Stimulated activated effector memory CD8-positive, alpha-beta T cell treated with anti-CD3 and anti-CD28 coated beads, Interleukin-12 subunit alpha, Interleukin-12 subunit beta, amount 100 ng/mL, for 72 hours (primary cell): ENCODE data around the gene ROS1.

ENCODE experiments used
- ATAC-seq: fragments of 150-1000 bp; cut with Tn5 transposase; 2 replicates; pipeline ENCODE4 v1.10.0; 2021
- DNase-seq, 2 donors: peaks; one replicate each; pipeline ENCODE4 v3.0.0; 2021 to 2022; ENCODE audit warnings: low spot score in 2 of 2
- H3K27ac Mint-ChIP-seq: one replicate; pipeline ENCODE4 v1.8.0; 2022; ENCODE audit warnings: mild to moderate bottlenecking, mixed read lengths
- H3K36me3 Mint-ChIP-seq: one replicate; pipeline ENCODE4 v1.8.0; 2022; ENCODE audit warnings: mild to moderate bottlenecking, mixed read lengths
- H3K4me1 Mint-ChIP-seq: one replicate; pipeline ENCODE4 v1.8.0; 2022; ENCODE audit warnings: mixed read lengths
- H3K4me3 Mint-ChIP-seq: one replicate; pipeline ENCODE4 v1.8.0; 2022; ENCODE audit warnings: mild to moderate bottlenecking, mixed read lengths
- H3K9me3 Mint-ChIP-seq: one replicate; pipeline ENCODE4 v1.8.0; 2022; ENCODE audit warnings: mixed read lengths

ROS1 gene

DNA sequence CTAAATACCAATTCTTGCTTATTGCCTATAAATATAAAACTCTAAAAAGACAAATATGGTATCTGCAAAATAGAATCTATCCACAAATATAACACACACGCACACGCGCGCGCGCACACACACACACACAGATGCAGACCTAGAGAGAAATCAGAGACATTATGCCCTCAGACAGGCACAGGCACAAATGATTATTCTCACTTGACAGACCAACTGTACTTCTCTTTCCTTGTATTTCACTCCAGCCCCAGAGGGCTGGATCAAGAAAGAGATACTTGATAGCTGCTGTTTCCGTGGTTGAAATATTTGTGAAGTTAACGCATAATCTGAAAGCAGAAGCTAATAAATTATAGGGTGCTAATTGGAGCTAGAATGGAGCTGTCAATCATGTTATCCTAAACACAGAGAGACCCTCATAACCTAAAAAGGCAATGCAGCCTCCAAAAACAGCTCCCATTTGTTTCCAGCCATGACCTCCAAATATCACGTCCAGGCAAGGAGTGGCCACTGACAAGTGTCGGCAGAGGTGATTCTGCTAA is 148.9 kb downstream of the ROS1 start:
- H3K9me3 Mint-ChIP-seq, result no peaks in the 10 kb centered on the region
- no peaks in the 10 kb centered on the region for H3K36me3 Mint-ChIP-seq
- H3K27ac Mint-ChIP-seq, result no peak overlapping the region
- ATAC-seq (no peak), DNase-seq (no peak)
- H3K4me1 Mint-ChIP-seq, result no peaks in the 10 kb centered on the region
- no peak overlapping the region for H3K4me3 Mint-ChIP-seq

DNA sequence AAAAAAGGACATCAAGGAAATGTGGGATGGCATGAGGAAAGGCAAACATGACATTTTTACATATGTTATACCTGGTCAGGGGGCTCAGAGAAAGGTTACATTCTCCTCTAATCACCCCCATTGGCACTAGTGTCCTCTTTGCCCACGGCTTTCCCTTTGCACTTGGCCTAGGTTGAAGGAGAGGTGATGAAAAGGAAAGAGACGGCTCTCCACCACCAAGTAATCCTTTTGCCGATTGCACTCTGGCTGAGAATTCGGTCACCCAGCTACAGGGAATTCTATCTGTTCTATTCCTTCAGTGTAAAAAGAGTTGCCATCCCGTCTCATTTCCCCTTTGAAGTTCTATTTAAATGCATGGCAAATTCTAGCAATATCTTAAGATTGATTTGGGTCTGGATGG is 150.0 kb downstream of the ROS1 start:
- no peak overlapping the region for H3K4me3 Mint-ChIP-seq
- no peaks in the 10 kb centered on the region for H3K4me1 Mint-ChIP-seq
- DNase-seq (no peak), ATAC-seq (no peak)
- H3K36me3 Mint-ChIP-seq, result no peaks in the 10 kb centered on the region
- H3K9me3 Mint-ChIP-seq, result no peaks in the 10 kb centered on the region
- H3K27ac Mint-ChIP-seq, result no peak overlapping the region

DNA sequence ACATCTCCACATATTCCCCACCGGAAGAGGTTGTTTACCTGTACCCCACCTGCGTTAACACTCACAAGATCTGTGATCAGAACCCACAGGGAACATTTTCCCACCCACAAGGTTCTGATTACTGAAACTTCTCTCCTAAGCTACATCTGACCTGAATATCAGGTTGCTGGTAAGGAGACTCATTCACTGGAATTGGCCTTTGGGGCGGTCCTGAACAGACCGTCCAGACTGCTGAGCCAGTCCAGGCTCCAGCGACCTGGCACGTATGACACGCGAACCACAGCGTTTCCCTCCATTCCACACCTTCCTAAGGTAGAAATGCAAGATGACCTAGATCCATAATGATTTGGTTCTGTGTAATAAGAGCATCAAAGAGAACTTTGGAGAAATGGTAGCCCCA is 150.5 kb downstream of the ROS1 start:
- Mint-ChIP-seq H3K4me1 (no peaks in the 10 kb centered on the region), H3K27ac (no peak overlapping the region), H3K9me3 (no peaks in the 10 kb centered on the region), H3K4me3 (no peak overlapping the region), H3K36me3 (no peaks in the 10 kb centered on the region)
- no peak for ATAC-seq
- DNase-seq, result no peak

DNA sequence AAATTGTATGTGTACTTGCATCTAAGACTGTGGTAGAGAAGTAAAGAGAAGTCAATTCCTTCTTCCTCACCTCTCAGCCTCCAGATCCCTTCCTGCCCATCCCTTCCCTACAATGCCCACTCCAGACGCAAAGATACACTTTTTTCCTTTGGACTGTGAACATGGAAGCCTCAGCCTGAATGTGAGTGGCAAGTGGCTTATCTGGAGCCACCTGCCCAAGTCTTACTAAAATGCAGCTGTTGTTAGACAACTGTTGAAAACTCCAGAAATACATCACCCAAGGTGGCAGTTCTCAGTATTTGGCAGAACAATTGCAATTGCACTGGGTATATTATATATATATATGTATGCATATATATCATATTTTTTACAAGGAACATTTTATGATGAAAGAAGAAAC is 152.9 kb downstream of the ROS1 start:
- H3K9me3 Mint-ChIP-seq, result no peaks in the 10 kb centered on the region
- ATAC-seq, result no peak
- H3K4me3 Mint-ChIP-seq, result no peak overlapping the region
- no peak for DNase-seq
- H3K4me1 Mint-ChIP-seq, result no peaks in the 10 kb centered on the region
- H3K36me3 Mint-ChIP-seq, result no peaks in the 10 kb centered on the region
- H3K27ac Mint-ChIP-seq, result no peak overlapping the region

DNA sequence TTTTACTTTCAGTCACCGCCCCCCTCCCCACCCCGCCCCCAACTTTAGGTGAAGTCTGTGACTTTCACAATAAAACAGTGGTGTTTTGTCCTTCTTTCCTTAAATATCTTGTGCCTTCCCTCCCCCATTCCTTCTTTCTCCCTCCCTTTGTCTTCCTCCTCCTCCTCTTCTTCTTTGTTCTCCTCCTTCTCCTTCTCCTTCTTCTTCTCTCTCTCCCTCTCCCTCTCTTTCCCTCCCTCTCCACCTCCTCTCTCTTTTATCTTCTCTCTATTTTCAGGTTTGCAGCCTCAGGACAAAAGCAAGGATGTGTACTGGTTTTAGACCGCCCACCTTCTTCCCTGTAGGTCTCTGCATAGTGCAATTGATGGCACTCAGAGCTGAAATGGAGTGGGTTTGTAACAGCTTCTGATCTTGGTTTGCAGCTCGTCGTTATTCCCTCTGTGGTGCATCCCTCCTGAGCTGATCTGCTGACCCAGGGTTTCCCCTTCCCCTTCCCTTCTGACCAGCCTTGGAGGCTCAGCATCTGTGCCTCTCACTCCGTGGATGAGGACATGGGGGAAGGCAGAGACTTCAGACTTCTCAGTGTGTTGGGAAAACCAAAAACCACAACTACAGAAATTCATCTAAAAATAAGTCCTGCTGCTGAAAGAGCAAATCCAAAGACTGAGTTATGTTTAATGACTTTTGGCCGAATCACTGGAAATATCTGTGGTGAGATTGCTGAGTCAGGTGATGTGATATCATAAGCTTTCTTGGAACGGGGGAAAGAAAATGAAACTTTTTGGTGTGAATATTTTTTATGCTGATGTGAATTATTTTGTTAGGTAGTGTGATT is 153.5 kb downstream of the ROS1 start:
- H3K4me3 Mint-ChIP-seq, result no peak overlapping the region
- H3K27ac Mint-ChIP-seq, result no peak overlapping the region
- ATAC-seq (no peak), DNase-seq (no peak)
- no peaks in the 10 kb centered on the region for H3K4me1 Mint-ChIP-seq
- no peaks in the 10 kb centered on the region for H3K9me3 Mint-ChIP-seq
- H3K36me3 Mint-ChIP-seq, result no peaks in the 10 kb centered on the region

DNA sequence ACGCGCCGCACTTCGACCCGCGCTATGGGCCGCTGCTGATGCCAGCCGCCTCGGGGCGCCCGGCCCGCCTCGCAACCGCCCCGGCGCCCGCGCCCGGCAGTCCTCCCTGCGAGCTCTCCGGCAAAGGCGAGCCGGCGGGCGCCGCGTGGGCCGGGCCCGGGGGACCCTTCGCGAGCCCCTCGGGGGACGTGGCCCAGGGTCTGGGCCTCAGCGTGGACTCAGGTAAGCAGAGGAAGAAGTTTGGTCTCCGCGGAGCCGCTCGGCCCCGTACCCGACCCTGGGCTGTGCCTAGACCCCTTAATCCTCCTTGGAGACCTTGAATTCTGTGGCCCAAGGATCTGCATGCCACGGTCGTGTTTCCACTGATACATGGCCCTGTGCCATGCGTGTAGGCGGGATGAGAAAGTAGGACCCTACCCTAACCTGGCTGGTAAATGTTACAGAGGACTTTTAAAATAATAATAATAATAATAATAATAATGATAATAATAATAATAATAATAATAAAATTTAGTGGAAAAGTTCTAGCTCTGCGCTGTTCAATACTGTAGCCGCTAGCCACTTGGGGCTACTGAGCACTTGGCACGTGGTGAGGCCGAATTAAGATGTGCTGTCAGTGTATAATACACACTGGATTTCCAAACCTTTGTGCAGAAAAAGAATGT is 154.8 kb downstream of the ROS1 start:
- ATAC-seq, result no peak
- Mint-ChIP-seq H3K4me1 (no peaks in the 10 kb centered on the region), H3K27ac (no peak overlapping the region), H3K4me3 (no peak overlapping the region), H3K36me3 (no peaks in the 10 kb centered on the region), H3K9me3 (no peaks in the 10 kb centered on the region)
- no peak for DNase-seq

DNA sequence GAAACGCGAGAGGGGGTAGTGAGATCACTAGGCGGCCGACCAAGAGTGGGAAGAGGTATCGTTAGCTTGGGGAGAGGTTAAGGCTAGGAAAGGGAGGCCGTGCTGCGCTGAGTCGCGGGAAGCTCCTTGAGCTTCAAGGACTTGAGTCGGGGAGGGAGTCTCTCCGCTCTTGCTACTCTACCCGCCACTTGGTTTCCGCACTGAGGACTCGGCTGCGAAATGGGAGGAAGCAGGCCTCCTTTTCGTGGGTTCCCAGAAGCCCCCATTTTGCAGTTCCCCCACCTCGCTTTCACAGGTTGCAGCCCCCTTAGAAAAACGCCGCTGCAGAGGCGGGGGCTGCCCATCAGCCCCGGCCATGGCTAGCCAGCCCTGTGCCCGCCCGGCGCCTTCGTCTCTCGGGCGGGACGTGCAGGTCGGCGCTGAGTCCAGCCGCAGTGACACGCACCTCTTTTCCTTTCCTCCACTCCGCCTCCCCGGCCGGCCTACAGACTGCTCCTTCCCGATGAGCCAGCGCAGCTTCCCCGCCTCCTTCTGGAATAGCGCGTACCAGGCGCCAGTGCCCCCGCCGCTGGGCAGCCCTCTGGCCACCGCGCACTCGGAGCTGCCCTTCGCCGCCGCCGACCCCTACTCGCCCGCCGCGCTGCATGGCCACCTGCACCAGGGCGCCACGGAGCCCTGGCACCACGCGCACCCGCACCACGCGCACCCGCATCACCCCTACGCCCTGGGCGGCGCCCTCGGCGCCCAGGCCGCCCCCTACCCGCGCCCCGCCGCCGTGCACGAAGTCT is 155.5 kb downstream of the ROS1 start:
- Mint-ChIP-seq H3K9me3 (no peaks in the 10 kb centered on the region), H3K27ac (no peak overlapping the region), H3K36me3 (no peaks in the 10 kb centered on the region), H3K4me1 (peaks cover 2% of the 10 kb centered on the region), H3K4me3 (no peak overlapping the region)
- DNase-seq, result no peak
- ATAC-seq, result peak; percentile 30

DNA sequence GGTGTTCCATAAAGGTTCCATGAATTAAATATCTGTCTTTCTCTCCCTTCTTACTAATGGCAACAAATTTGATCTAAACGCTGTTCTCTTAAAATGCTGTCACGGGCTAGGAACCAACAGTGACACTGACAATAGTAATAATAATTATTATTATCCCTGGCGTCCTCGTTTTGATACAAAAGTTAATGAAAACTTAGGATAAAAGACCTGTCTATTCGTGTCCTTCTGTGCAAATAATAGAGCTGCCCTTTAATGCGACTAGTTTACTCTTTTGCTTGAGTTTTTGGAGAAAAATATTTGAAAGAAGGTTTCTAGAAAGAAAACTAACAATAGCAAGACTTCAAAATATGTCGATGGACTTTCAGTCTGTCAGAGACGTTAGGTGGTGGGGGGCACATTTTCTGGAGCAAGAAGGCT is 156.1 kb downstream of the ROS1 start:
- no peak overlapping the region for H3K4me3 Mint-ChIP-seq
- H3K27ac Mint-ChIP-seq, result no peak overlapping the region
- H3K36me3 Mint-ChIP-seq, result no peaks in the 10 kb centered on the region
- peaks cover 8% of the 10 kb centered on the region for H3K4me1 Mint-ChIP-seq
- ATAC-seq, result no peak
- no peaks in the 10 kb centered on the region for H3K9me3 Mint-ChIP-seq
- DNase-seq, result no peak

DNA sequence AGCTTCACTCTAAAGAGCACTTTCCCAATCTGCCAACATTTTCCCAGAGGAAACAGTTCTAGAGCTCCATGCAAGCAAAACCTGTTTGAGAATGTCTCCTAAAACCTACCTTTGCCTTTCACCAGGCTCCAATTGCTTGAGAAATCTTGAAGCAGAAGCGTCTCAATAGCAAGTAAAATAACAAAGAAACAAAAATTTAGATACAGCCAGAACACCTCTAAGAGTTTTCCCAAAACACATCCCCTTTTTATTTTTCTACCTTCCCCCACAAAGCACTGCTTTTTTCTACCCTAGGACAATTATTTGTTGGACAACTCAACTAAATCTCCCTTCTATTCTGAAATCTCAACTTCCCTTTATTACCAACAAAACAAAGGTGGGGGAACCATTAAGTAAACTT is 156.8 kb downstream of the ROS1 start:
- DNase-seq (no peak), ATAC-seq (no peak)
- H3K36me3 Mint-ChIP-seq, result no peaks in the 10 kb centered on the region
- H3K9me3 Mint-ChIP-seq, result no peaks in the 10 kb centered on the region
- no peak overlapping the region for H3K27ac Mint-ChIP-seq
- H3K4me3 Mint-ChIP-seq, result no peak overlapping the region
- H3K4me1 Mint-ChIP-seq, result peaks cover 15% of the 10 kb centered on the region

DNA sequence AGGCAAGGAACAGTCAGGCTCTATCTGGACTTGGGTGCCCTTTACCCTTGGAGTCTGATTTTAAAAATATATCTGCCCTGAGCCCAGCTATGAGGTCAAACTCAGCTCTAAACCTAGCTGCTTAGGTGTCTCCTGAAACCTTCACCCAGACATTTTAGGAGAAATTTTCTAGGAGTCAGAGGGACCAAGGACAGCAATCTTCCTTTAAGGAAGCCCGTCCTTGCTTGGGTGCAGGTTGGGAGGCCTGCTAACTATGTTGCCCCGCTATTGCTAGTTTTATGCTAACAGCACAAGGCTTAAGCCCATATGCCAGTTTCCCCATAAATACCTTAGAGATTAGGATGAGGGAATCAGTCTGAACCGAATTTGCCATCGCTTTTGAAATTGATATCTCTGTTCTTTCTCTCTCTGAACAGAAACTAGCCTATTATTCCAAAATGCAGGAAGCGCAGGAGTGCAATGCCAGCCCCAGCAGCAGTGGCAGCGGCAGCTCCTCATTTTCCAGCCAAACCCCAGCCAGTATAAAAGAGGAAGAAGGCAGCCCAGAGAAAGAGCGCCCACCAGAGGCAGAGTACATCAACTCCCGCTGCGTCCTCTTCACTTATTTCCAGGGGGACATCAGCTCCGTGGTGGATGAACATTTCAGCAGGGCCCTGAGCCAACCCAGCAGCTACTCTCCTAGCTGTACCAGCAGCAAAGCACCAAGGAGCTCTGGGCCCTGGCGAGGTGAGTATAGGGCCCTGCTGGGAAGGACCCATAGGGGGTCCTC is 157.8 kb downstream of the ROS1 start:
- ATAC-seq (no peak), DNase-seq (no peak)
- Mint-ChIP-seq H3K27ac (no peak overlapping the region), H3K36me3 (no peaks in the 10 kb centered on the region), H3K9me3 (no peaks in the 10 kb centered on the region), H3K4me1 (peaks cover 15% of the 10 kb centered on the region), H3K4me3 (no peak overlapping the region)

DNA sequence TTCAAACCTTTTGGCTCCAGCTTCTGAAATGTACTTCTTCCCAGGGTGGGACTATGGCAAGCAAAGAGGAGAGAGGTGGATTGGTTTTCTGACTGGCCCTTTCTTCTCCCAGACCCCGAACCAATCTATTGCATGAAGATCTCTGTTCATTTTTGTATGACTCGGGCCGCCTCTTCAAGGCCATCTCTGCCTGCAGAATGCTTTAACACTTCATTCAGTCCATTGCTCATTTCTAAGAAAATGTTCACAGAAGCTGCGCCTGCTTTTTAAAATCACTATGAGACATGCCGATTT is 158.7 kb downstream of the ROS1 start:
- Mint-ChIP-seq H3K36me3 (no peaks in the 10 kb centered on the region), H3K9me3 (no peaks in the 10 kb centered on the region), H3K27ac (no peak overlapping the region), H3K4me3 (no peak overlapping the region), H3K4me1 (peaks cover 15% of the 10 kb centered on the region)
- no peak for ATAC-seq
- DNase-seq, result no peak

DNA sequence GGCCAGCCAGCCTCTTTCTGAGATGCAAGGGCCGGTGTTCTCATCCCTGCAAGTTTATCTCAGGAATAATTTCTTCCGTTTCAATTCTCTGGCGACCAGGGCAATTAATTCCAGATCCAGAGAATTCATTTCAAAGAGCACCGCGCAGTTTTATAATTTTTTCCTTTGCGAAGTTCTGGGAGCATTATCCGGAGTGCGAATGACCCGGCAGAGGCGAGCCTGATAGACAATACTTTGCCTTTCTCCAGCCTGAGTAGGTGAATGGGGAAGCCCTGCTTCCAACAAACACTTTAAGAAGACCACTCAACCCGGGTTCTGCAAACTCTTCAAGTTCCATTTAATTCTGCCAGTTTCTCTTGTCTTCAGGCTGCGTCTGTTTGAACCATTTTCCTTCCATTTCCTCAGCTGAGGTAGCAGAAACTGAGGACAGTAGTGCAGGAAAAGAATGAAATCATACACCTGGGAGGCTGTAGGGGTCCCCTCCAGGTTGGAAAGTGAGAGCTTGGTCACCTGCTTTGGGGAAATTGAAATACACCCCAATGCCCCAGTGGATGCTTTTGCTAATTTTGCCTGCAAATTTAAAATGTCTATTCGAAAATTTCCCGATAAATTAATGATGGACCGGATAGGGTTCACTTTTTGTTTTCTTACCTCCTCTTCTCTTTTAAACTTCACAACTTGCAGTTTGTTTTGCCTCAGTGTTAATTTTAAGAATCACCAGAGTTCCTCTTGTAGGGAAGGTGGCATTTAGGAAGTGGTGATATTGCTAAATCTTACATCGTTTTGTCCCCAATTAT is 159.3 kb downstream of the ROS1 start:
- no peaks in the 10 kb centered on the region for H3K36me3 Mint-ChIP-seq
- no peak for DNase-seq
- no peaks in the 10 kb centered on the region for H3K9me3 Mint-ChIP-seq
- H3K4me3 Mint-ChIP-seq, result peak overlapping the region; percentile 33
- ATAC-seq, result no peak
- H3K27ac Mint-ChIP-seq, result no peak overlapping the region
- H3K4me1 Mint-ChIP-seq, result peaks cover 15% of the 10 kb centered on the region

DNA sequence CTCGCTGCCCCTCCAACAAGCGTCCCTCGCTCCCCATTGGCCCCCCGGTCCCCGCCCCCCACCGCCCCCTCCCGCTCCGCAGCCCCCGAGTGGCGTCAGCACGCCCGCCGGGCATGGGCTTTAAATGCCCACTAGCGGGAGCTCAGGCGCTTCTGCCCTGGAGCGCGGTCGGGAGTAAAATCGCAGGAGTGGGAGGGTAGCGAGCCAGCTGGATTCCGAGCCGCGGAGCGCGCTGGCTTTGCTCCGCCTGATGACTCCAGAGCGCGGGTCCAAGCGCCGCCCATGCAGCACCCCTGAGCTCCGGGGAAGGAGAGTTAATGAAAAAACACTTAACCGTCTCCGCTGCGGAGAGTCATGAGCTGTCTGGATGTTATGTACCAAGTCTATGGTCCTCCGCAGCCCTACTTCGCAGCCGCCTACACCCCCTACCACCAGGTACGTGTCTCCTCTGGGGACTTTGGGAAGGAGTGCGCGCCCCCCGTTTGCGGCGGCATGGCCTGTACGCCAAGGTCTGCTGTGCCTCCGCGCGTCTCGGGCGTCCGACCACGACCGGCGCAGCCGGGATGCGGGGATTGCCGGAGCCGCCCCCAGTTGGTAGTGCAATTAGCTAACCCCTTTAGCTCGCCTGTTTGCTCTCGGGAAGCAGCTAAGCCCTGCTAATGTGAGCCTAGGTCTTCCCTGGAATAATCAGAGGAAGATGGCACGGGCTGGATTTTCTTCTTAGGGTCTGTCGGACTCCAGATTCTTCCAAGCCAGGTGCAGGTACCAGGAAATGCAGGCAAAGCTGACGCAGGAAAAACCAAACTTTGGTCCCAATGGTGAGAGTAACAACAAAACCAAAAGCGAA is 160.1 kb downstream of the ROS1 start, which contains the start of gene VGLL2:
VGLL2 (plus strand) TSS at position 149 of the 847 bp plus-strand sequence; CDS start at position 355, 206 bp downstream.
- H3K4me1 Mint-ChIP-seq, result peaks cover 15% of the 10 kb centered on the region
- ATAC-seq, result peak; percentile 36
- H3K9me3 Mint-ChIP-seq, result no peaks in the 10 kb centered on the region

More for the DNA sequence above, 160.1 kb downstream of the ROS1 start, which contains the start of gene VGLL2:
- no peaks in the 10 kb centered on the region for H3K36me3 Mint-ChIP-seq
- no peak for DNase-seq
- H3K27ac Mint-ChIP-seq, result no peak within 1 kb of the TSS
- peak within 1 kb of the TSS; percentile 33 for H3K4me3 Mint-ChIP-seq
